Psoas muscle (tissue), 8 donors: ENCODE data around the gene KCNH2. TPM values are rescaled to one million over a fixed set of nuclear protein-coding genes. Genes with fewer than 3 reads are reported as not detected.
A peak's percentile ranks its signal among the peaks of the same experiment; 100 is the strongest.
"Not testable (repeated sequence)": the region's sequence is repeated elsewhere in the genome, so short reads cannot be mapped to it uniquely, and the experiment has no call there.

Experiments
- ATAC-seq, 4 donors: fragments of 200-7000 bp; cut with Tn5 transposase; one replicate each; pipeline ENCODE4 v1.9.1; 2020; ENCODE audit warnings: moderate library complexity in 3 of 4, mild to moderate bottlenecking in 2 of 4
- DNase-seq, 2 donors: peaks; one replicate each; pipeline ENCODE4 v3.0.0-alpha.2; 2020
- H3K27ac ChIP-seq: fragments of 200-600 bp; one replicate; pipeline ENCODE4 v1.8.0; 2022
- H3K27me3 ChIP-seq, 3 donors: fragments of 200-600 bp in 1 of 3; one replicate each; pipeline versions ENCODE4 v1.6.1 to v1.8.0; 2013 to 2022; ENCODE audit warnings: low read length in 2 of 3, mild to moderate bottlenecking in 2 of 3, moderate library complexity in 1 of 3; ENCODE audit not compliant: insufficient read depth in 3 of 3
- H3K36me3 ChIP-seq, 2 donors: fragments of 200-600 bp in 1 of 2; one replicate each; pipeline versions ENCODE4 v1.6.1 to v1.8.0; 2013 to 2022; ENCODE audit warnings: low read depth in 1 of 2, mild to moderate bottlenecking in 1 of 2, moderate library complexity in 1 of 2; ENCODE audit not compliant: insufficient read depth in 1 of 2
- H3K4me1 ChIP-seq: fragments of 200-600 bp; one replicate; pipeline ENCODE4 v1.8.0; 2022
- H3K4me3 ChIP-seq: fragments of 200-600 bp; one replicate; pipeline ENCODE4 v1.8.0; 2022; ENCODE audit warnings: mild to moderate bottlenecking
- H3K9me3 ChIP-seq: fragments of 200-600 bp; one replicate; pipeline ENCODE4 v1.8.0; 2022
- WGBS, 3 donors: extraction: QIAGEN DNeasy Blood & Tissue Kit; methylation state at CpG; one replicate each; pipeline versions ENCODE4 v1.1.6 to v1.1.7; 2013; 5-methylcytosine and 5-hydroxymethylcytosine counted together
- intact Hi-C, 2 donors: fragments of 100-400 bp; cut with DNase I; formaldehyde crosslinking; loops; one replicate each; pipeline versions ENCODE4 v1.11.0 to v1.14.2; 2022
- polyA plus RNA-seq, 3 donors: library from polyadenylated mRNA; stranded (reverse); fragments of 200-250 nt; gene quantifications; one replicate each; pipeline ENCODE4 v1.2.3, GENCODE V29; 2013
- total RNA-seq, 4 donors: library from RNA; stranded (reverse); fragmentation: NEBNext Ultra II Directional in 2 of 4; extraction: Animal tissue kit (Norgen Biotek cat#: 25700) in 2 of 4; gene quantifications; one replicate each; pipeline versions ENCODE4 v1.2.1 to v1.2.4, GENCODE V29; 2021 to 2023
- TF ChIP-seq, protein P1 (sequence below): fragments of 200-600 bp; IDR thresholded peaks from one replicate; pipeline ENCODE4 v1.8.0; 2022; ENCODE audit warnings: antibody characterized with exemption
- donor health status: healthy with polysubstance abuse.
- donor health status: DM: no; HTN: no; CAD: no; lungs with moderate emphysema.
- donor health status: Bipolar disorder and iron deficiency.
- donor health status: healthy.
- donor health status: DM: yes; HTN: yes; CAD: no.
- donor health status: DM: no; HTN: no; CAD: no.
- donor health status: DM: no; HTN: no; CAD: no.
- donor health status: DM: yes; HTN: yes; CAD: no.

KCNH2 gene
- total and polyA plus RNA-seq, 7 donors: 0.18 to 0.48 (median 0.22) TPM

DNA sequence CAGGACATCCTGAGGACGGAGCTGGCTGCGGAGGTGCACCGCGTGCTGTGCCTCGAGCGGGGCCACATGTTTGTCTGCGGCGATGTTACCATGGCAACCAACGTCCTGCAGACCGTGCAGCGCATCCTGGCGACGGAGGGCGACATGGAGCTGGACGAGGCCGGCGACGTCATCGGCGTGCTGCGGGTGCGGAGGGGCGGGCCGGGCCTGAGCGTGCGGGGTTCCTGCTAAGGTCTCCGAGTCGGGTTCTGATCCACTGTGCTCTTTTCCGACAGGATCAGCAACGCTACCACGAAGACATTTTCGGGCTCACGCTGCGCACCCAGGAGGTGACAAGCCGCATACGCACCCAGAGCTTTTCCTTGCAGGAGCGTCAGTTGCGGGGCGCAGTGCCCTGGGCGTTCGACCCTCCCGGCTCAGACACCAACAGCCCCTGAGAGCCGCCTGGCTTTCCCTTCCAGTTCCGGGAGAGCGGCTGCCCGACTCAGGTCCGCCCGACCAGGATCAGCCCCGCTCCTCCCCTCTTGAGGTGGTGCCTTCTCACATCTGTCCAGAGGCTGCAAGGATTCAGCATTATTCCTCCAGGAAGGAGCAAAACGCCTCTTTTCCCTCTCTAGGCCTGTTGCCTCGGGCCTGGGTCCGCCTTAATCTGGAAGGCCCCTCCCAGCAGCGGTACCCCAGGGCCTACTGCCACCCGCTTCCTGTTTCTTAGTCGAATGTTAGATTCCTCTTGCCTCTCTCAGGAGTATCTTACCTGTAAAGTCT is 35.8 kb upstream of the KCNH2 start:
- DNase-seq (peak; percentile 70 to 84), ATAC-seq (peak; percentile 7 to 41 (median 18))
- Histone ChIP-seq H3K27ac (no peak overlapping the region), H3K4me3 (peak overlapping the region; percentile 49), H3K9me3 (no peaks in the 10 kb centered on the region), H3K27me3 (peaks cover 0 to 84% (median 22%) of the 10 kb centered on the region in 3 donors), H3K4me1 (peaks cover 8% of the 10 kb centered on the region), H3K36me3 (no peaks in the 10 kb centered on the region)
- WGBS, 3 donors: 24 to 32% (median 24%) methylated on average over 49 to 55 of the region's 55 CpGs
- intact Hi-C loops: loop anchor here in 1 of 2 donors (5.0 kb wide), 1 partner anchor 98 kb away; no protein-coding TSS in a partner anchor
- TF ChIP-seq, protein P1, sequence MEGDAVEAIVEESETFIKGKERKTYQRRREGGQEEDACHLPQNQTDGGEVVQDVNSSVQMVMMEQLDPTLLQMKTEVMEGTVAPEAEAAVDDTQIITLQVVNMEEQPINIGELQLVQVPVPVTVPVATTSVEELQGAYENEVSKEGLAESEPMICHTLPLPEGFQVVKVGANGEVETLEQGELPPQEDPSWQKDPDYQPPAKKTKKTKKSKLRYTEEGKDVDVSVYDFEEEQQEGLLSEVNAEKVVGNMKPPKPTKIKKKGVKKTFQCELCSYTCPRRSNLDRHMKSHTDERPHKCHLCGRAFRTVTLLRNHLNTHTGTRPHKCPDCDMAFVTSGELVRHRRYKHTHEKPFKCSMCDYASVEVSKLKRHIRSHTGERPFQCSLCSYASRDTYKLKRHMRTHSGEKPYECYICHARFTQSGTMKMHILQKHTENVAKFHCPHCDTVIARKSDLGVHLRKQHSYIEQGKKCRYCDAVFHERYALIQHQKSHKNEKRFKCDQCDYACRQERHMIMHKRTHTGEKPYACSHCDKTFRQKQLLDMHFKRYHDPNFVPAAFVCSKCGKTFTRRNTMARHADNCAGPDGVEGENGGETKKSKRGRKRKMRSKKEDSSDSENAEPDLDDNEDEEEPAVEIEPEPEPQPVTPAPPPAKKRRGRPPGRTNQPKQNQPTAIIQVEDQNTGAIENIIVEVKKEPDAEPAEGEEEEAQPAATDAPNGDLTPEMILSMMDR: no peak

GRCh38 chr7:151013356-151013732 is 35.2 kb upstream of the KCNH2 start:
- WGBS, 3 donors: 19 to 29% (median 19%) methylated on average over 10 to 26 of the region's 26 CpGs

GRCh38 chr7:151012911-151013347 is 34.8 kb upstream of the KCNH2 start:
- TF ChIP-seq, protein P1: peak; percentile 30
- ATAC-seq (peak in 1 of 4 donors; percentile 47), DNase-seq (no peak)
- Histone ChIP-seq H3K36me3 (no peaks in the 10 kb centered on the region), H3K27me3 (peaks cover 0 to 85% (median 21%) of the 10 kb centered on the region in 3 donors), H3K4me1 (peaks cover 3% of the 10 kb centered on the region), H3K4me3 (no peak overlapping the region), H3K27ac (no peak overlapping the region), H3K9me3 (no peaks in the 10 kb centered on the region)
- 26 to 40% (median 27%) methylated on average over 23 of the region's 23 CpGs for WGBS, 3 donors
- intact Hi-C loops: loop anchor here in 1 of 2 donors (1.0 to 5.0 kb wide), 2 partner anchors 40 to 99 kb away; no protein-coding TSS in a partner anchor

More at GRCh38 chr7:151013356-151013732, 35.2 kb upstream of the KCNH2 start:
- H3K9me3 ChIP-seq: no peaks in the 10 kb centered on the region
- TF ChIP-seq, protein P1: no peak
- H3K4me1 ChIP-seq: peaks cover 6% of the 10 kb centered on the region
- peak overlapping the region; percentile 49 for H3K4me3 ChIP-seq
- H3K27ac ChIP-seq: no peak overlapping the region
- intact Hi-C loops: loop anchor here in 1 of 2 donors (5.0 kb wide), 1 partner anchor 99 kb away; no protein-coding TSS in a partner anchor
- DNase-seq (no peak), ATAC-seq (peak in 2 of 4 donors; percentile 8 to 20)
- peaks cover 0 to 84% (median 21%) of the 10 kb centered on the region in 3 donors for H3K27me3 ChIP-seq
- no peaks in the 10 kb centered on the region for H3K36me3 ChIP-seq

GRCh38 chr7:151012031-151012692 is 34.0 kb upstream of the KCNH2 start:
- Histone ChIP-seq H3K36me3 (no peaks in the 10 kb centered on the region), H3K4me1 (no peaks in the 10 kb centered on the region), H3K27ac (no peak overlapping the region), H3K9me3 (no peaks in the 10 kb centered on the region), H3K4me3 (no peak overlapping the region), H3K27me3 (peaks cover 0 to 78% (median 21%) of the 10 kb centered on the region in 3 donors)
- WGBS, 3 donors: 70 to 79% (median 74%) methylated on average over 6 of the region's 6 CpGs
- intact Hi-C loops: loop anchor here in 1 of 2 donors (1.0 to 5.0 kb wide), 2 partner anchors 39 to 100 kb away; no protein-coding TSS in a partner anchor
- TF ChIP-seq, protein P1: no peak
- DNase-seq (no peak), ATAC-seq (no peak)

GRCh38 chr7:151011616-151012015 is 33.5 kb upstream of the KCNH2 start:
- not testable (repeated sequence) for H3K9me3 ChIP-seq
- WGBS, 3 donors: 87 to 91% (median 88%) methylated on average over 12 of the region's 12 CpGs

More at GRCh38 chr7:151011616-151012015, 33.5 kb upstream of the KCNH2 start:
- not testable (repeated sequence) for H3K27ac ChIP-seq, ATAC-seq, DNase-seq, H3K36me3 ChIP-seq, H3K4me1 ChIP-seq, H3K4me3 ChIP-seq
- intact Hi-C loops: loop anchor here in 1 of 2 donors (1.0 to 5.0 kb wide), 2 partner anchors 38 to 101 kb away; no protein-coding TSS in a partner anchor
- H3K27me3 ChIP-seq: peaks cover 0 to 73% (median 21%) of the 10 kb centered on the region in 3 donors
